Lower leg skin (tissue), 3 donors: Measurements from ENCODE around the gene NMB.

ENCODE experiments used
- CTCF ChIP-seq, 3 donors: fragments of 450-650 bp; IDR thresholded peaks; one replicate each; pipeline ENCODE4 v1.5.1; 2016; ENCODE audit warnings: antibody characterized with exemption in 3 of 3, mild to moderate bottlenecking in 3 of 3, moderate library complexity in 2 of 3
- POLR2A ChIP-seq, 2 donors: fragments of 450-650 bp; IDR thresholded peaks; one replicate each; pipeline ENCODE4 v1.6.1; 2016 to 2017; ENCODE audit warnings: antibody characterized with exemption in 2 of 2, mild to moderate bottlenecking in 1 of 2, moderate library complexity in 1 of 2

- TF ChIP-seq CTCF (IDR thresholded peaks at IDR 0.05) (no peak), POLR2A (IDR thresholded peaks at IDR 0.05) (no peak)
These were observed 32.9 kb downstream of the NMB start for GRCh38 chr15:84625123-84625522.
